Mesenteric fat pad (tissue), 1 donor: ENCODE measurements around the gene NKTR. TPM values are rescaled to one million over a fixed set of nuclear protein-coding genes. Genes with fewer than 3 reads are reported as not detected.

ENCODE experiments used
- DNase-seq: peaks from one replicate; pipeline ENCODE4 v3.0.0-alpha.2; 2020; ENCODE audit warnings: low spot score
- total RNA-seq: library from RNA; stranded (reverse); fragmentation: NEBNext Ultra II Directional; extraction: Animal tissue kit (Norgen Biotek cat#: 25700); gene quantifications from one replicate; pipeline ENCODE4 v1.2.1, GENCODE V29; 2021
- donor health status: DM: yes; HTN: yes; CAD: no.

Gene NKTR
- total RNA-seq, 1 donor from 2014 or later, result 80.6 TPM

DNA sequence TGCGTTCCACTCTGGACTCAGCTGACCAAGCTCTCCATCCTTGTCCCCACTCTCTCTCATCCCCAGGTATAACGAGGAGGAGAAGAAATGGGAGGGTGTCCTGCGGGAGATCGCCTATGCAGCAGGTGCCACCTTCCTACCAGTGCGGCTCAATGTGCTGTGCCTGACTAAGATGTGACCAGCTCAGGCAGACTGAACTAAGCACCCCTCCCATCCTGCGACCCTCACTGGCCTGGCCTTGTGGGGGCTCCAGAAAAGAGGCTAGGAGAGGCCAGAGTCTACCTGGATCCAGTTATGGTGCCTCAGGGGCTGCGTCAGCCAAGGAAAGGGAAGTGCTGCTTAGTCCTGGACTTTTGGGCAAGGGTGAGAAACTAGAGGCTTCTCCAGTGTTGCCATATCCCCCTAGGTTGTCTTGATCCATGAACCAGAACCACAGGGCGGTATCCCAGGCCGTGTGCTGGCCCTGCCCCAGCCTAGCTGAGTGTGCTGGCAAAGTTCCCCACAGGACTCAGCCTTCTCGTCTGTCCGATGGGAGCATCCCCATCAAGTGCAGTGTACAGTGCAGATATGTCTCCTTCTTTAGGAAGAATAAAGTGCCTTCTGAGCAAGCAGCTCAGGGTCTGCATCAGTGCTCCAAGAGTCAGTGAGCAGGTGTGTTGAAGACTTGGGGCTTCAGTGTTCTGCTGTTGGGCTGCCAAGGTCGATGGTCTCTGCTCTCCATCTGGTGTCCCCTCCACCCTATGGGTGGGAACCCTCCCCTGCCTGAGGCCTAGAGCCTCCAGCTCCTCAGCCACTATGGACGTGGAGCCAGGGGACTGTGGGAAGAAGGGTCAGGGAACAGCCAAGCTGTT lies 91.6 kb downstream of the NKTR start:
- peak; percentile 76 for DNase-seq

DNA sequence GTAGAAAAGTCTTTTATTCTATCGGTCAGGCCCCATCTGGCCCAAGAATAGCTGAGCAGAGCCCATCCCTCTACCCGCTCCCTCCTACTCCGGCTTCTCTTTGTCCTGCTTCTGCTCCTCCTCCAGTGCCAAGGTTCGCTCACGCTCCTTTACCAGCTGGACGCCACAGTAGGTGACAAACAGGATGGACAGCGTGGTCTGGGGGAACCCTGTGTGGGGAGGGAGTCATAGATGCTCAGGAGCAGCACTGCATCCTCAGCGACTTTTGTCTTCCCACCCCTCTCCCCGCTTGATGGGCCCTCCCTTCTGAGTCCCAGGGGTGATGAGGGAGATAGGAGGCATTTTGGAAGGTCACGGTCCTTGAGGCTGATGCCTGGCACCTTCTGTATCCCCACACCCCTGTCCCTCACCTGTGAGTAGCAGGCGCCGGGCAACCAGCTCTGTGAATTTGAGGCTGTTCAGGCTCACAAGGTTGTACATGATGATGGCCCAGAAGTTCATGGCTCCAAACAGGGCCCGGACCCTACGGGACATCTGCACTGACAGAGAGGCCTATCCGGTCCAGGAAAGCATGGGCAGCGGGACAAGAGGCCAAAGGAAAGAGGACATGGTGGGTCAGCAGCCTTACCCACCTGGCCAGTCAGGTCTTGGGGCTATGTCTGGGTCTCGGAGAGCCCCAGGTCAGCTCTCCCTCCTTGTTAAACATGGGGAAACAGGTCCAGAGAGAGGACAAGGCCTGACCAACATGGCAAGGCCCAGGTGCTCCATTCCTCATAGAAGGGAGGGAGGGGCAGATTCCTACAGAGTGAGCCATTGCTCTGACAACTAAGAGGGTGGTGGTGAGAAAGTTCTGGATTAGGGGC lies 92.4 kb downstream of the NKTR start:
- peak; percentile 88 for DNase-seq

DNA sequence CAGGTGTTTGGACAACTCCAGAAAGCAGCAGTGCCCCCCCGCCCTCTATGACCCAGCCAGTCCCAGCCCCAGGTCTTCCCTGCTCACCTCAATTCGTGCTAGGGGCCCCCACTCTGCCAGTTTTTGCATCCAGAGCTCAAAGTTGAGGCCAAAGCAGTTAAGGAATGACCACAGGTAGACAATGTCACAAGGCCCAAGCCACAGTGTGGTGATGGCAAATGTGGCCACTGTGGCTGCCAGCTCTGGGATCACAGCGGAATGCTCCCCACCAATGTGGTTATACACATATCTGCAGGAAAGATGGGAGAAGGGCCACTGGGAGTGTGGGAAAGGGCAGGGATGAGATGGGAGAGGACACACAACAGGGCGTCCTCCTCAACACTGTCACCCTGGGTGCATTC lies 93.0 kb downstream of the NKTR start:
- DNase-seq, result peak; percentile 71

DNA sequence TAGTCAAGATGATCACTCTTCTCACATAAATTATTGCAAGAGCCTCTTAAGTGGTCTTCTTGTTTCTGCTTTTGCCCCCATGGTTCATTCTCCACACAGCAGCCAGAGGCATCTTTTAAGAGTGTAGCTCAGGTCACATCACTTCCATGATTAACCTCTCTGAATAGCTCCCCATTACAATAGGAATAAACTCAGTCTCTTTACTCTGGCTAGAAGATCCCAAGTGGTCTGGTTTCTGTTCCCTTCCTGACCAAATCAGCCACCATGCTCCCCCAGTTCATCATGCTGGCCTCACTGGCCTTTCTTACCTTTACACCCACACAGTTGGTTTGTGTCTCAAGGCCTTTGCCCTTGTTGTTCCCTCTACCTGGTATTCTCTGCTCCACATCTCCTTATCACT lies 93.9 kb downstream of the NKTR start:
- no peak for DNase-seq

DNA sequence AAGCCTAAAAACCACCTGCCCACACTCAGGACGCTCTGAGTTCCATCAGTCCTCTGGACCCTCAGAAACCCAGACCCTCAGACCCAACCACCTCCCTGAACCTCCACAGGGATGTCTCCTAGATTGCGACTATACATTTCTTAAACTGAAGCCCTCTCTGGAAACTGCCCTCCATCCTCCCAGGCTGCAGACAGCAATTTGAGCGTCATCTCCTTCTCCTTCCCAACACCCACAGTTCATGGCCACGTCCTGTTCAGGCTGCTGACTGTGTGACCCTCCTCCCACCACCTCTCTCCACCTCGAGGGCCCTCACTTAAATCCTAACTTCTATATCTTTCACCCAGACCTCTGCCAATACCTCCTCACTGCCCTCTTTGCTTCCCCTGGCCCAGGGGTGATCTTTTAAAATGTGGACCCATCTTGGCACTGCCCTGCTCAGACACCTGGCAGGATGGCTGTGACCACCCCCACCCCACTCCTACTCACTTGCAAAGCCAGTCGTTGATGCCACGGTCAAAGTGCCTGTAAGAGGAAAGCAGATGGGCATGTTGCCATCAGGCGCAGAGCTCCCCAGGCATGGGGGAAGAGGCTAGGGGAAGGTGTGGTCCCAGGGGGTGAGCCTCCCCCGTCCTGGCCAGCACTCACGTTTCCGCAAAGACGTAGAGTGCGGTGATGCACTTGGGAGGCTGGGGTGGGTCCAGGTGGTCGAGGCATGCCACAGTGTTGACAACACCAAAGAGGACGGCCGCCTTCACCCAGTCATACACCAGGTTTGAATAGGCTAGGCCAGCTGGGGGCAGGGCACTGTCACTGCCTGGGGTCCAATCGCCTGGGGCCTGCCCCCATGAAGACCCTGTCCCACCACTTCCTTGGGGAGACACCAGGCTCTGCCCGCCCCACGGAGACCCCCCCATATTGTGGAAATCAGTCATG lies 96.1 kb downstream of the NKTR start:
- DNase-seq, result peak; percentile 86

DNA sequence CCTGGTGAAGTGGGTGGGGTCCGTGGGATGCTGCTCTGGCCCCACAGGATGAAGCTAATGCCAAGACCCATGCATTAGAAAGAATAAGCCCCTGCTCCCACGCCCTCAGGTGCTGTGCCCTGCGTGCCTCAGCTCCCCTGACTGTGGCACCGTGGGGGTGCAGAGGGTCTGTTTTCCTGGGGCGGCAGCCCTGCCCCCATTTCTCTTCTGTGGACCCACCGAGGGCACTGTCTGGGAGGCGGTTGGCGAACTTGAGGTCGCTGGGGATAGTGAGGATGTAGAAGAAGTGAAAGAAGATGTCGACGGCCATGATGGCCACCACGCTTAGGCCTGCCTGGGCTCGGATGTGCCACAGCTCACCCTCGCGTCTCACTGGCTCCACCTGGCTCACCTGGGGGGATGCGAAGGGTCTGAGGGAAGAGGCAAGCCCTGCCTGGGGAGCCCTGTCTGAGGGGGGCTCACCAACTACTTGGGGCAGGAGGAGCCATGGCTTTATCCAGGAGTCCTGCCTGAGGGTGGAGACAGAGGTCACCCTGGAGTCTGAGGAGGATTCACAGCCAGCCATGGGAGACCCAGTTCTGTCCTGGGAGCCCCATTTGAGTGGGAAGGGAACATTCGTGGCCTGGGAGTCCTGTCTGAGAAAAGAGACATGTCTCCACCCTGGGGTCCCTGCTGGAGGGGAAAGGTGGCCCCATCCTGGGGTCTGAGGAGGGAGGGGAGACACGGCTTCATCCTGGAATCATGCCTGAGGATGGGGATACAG lies 97.0 kb downstream of the NKTR start:
- DNase-seq, result peak; percentile 87

Other genes with a start within 250 kb of the NKTR start
- not detected for gene LYZL4, start 190.1 kb upstream of the NKTR start, total RNA-seq
- 2.4 TPM for gene VIPR1, start 98.0 kb upstream of the NKTR start, total RNA-seq
- gene SEC22C, start 18.7 kb upstream of the NKTR start, total RNA-seq, result 44.7 TPM
- gene SS18L2, start 9.8 kb upstream of the NKTR start, total RNA-seq, result 23.3 TPM
- gene ZBTB47, start 53.0 kb downstream of the NKTR start, total RNA-seq, result 58.2 TPM
- not detected for gene KLHL40, start 84.9 kb downstream of the NKTR start, total RNA-seq
- 0.48 TPM for gene HHATL, start 102.1 kb downstream of the NKTR start, total RNA-seq
- gene CCDC13, start 172.6 kb downstream of the NKTR start, total RNA-seq, result 1.3 TPM
- gene HIGD1A, start 203.8 kb downstream of the NKTR start, total RNA-seq, result 97.4 TPM
- gene ACKR2, start 208.8 kb downstream of the NKTR start, total RNA-seq, result 5.6 TPM